H1 (cell line): ENCODE data around the gene PRTN3. TPM values are rescaled to one million over a fixed set of nuclear protein-coding genes. Genes with fewer than 3 reads are reported as not detected.

Experiments used
- CTCF ChIA-PET: fragments of 300-600 bp; sonication (Branson Sonifier 250); formaldehyde crosslinking; loops from one replicate; lab custom pipeline; 2021; ENCODE audit not compliant: partially characterized antibody; lab: Charles Lee
- POLR2A ChIA-PET: fragments of 300-600 bp; sonication (Branson Sonifier 250); formaldehyde crosslinking; loops from one replicate; lab custom pipeline; 2021; ENCODE audit warnings: inconsistent platforms; ENCODE audit not compliant: partially characterized antibody; lab: Charles Lee
- DNase-seq, 2 experiments: peaks; one replicate each; pipeline versions ENCODE4 v3.0.0 to v3.0.0-alpha.2; 2010 to 2022; ENCODE audit warnings: low spot score in 2 of 2, low read depth in 1 of 2, mixed read lengths in 1 of 2
- FAIRE-seq: peaks from 2 replicates; lab custom pipeline; 2011; peaks lifted over from hg19 to GRCh38; lab: Jason Lieb, UNC
- H2AFZ ChIP-seq: 2 replicates; pipeline ENCODE4 v1.8.1; 2012; ENCODE audit warnings: low read length, inconsistent platforms
- H2AK5ac ChIP-seq: 2 replicates; pipeline ENCODE4 v1.6.1; 2013; ENCODE audit warnings: low read depth, low read length
- H2BK120ac ChIP-seq: replicated peaks from 2 replicates; pipeline ENCODE3; 2013; ENCODE audit warnings: low read depth, low read length, inconsistent platforms
- H2BK12ac ChIP-seq: 2 replicates; pipeline ENCODE4 v1.6.1; 2013; ENCODE audit warnings: low read depth, low read length
- H2BK15ac ChIP-seq: 2 replicates; pipeline ENCODE4 v1.6.1; 2013; ENCODE audit warnings: low read length
- H2BK20ac ChIP-seq: 2 replicates; pipeline ENCODE4 v1.6.1; 2013; ENCODE audit warnings: low read length
- H2BK5ac ChIP-seq: 2 replicates; pipeline ENCODE4 v1.6.1; 2013; ENCODE audit warnings: low read depth, low read length
- H3K14ac ChIP-seq: 2 replicates; pipeline ENCODE4 v1.6.1; 2013; ENCODE audit warnings: inconsistent platforms; ENCODE audit not compliant: insufficient read length
- H3K18ac ChIP-seq: 2 replicates; pipeline ENCODE4 v1.6.1; 2013; ENCODE audit warnings: low read length; ENCODE audit errors: extremely low read depth
- H3K23ac ChIP-seq: 2 replicates; pipeline ENCODE4 v1.6.1; 2013; ENCODE audit warnings: inconsistent platforms; ENCODE audit not compliant: insufficient read length
- H3K23me2 ChIP-seq: 2 replicates; pipeline ENCODE4 v1.6.1; 2013; ENCODE audit warnings: low read depth, low read length
- H3K27ac ChIP-seq: 2 replicates; pipeline ENCODE4 v1.6.1; 2011; ENCODE audit warnings: low read depth, low read length, inconsistent platforms
- H3K27me3 ChIP-seq, 4 experiments: replicated peaks in 1 of 4; 1 replicate in 1 of 4; 2 replicates in 3 of 4; pipeline versions ENCODE4 v1.6.1 to v1.8.1; 2011 to 2013; ENCODE audit warnings: low read length in 3 of 4, mild to moderate bottlenecking in 3 of 4, inconsistent platforms in 2 of 4, mixed read lengths in 2 of 4, moderate library complexity in 1 of 4; ENCODE audit not compliant: control insufficient read depth in 3 of 4, insufficient read depth in 3 of 4; ENCODE audit errors: extremely low read depth in 1 of 4
- H3K36me3 ChIP-seq, 4 experiments: 2 replicates each; pipeline versions ENCODE4 v1.6.1 to v1.8.1; 2011 to 2013; ENCODE audit warnings: mild to moderate bottlenecking in 4 of 4, low read length in 3 of 4, moderate library complexity in 2 of 4, control low read depth in 1 of 4, inconsistent platforms in 1 of 4; ENCODE audit not compliant: insufficient read depth in 4 of 4, control insufficient read depth in 2 of 4
- H3K4ac ChIP-seq: replicated peaks from 2 replicates; pipeline ENCODE3; 2013; ENCODE audit warnings: low read length, low read depth, mixed read lengths, inconsistent platforms; ENCODE audit not compliant: insufficient read length
- H3K4me1 ChIP-seq, 4 experiments: replicated peaks in 1 of 4; 1 replicate in 1 of 4; 2 replicates in 3 of 4; pipeline versions ENCODE4 v1.6.1 to v1.8.1; 2011 to 2013; ENCODE audit warnings: low read length in 3 of 4, inconsistent platforms in 2 of 4, mixed read lengths in 1 of 4; ENCODE audit not compliant: insufficient read depth in 4 of 4, control insufficient read depth in 3 of 4
- H3K4me2 ChIP-seq, 2 experiments: 2 replicates each; pipeline versions ENCODE4 v1.6.1 to v1.8.1; 2011 to 2013; ENCODE audit warnings: low read depth in 2 of 2, low read length in 2 of 2, control low read depth in 1 of 2, inconsistent platforms in 1 of 2, mild to moderate bottlenecking in 1 of 2; ENCODE audit not compliant: insufficient read depth in 1 of 2
- H3K4me3 ChIP-seq, 4 experiments: fragments of 200-600, 300-600 bp in 1 of 4; sonication (generic), shearing (Covaris generic), sonication (Bioruptor Twin) in 1 of 4; 2 replicates each; pipeline versions ENCODE4 v1.5.1 to v1.8.1; 2011 to 2016; ENCODE audit warnings: low read length in 4 of 4, low read depth in 3 of 4, control low read depth in 2 of 4, inconsistent platforms in 2 of 4, mild to moderate bottlenecking in 2 of 4, mixed read lengths in 1 of 4, moderate library complexity in 1 of 4; ENCODE audit not compliant: insufficient read depth in 2 of 4; ENCODE audit errors: extremely low read depth in 1 of 4
- H3K56ac ChIP-seq: replicated peaks from 2 replicates; pipeline ENCODE3; 2013; ENCODE audit warnings: low read depth, mild to moderate bottlenecking, mixed read lengths, low read length, inconsistent platforms; ENCODE audit not compliant: insufficient read length
- H3K79me1 ChIP-seq: 2 replicates; pipeline ENCODE4 v1.6.1; 2013; ENCODE audit warnings: low read depth, low read length, control low read depth
- H3K79me2 ChIP-seq, 2 experiments: 2 replicates each; pipeline versions ENCODE4 v1.6.1 to v1.8.1; 2012 to 2013; ENCODE audit warnings: low read length in 2 of 2, mild to moderate bottlenecking in 2 of 2, inconsistent platforms in 1 of 2; ENCODE audit not compliant: insufficient read depth in 2 of 2, control insufficient read depth in 1 of 2
- H3K9ac ChIP-seq, 4 experiments: replicated peaks in 1 of 4; 1 replicate in 1 of 4; 2 replicates in 3 of 4; pipeline versions ENCODE4 v1.6.1 to v1.8.1; 2011 to 2013; ENCODE audit warnings: low read depth in 3 of 4, low read length in 3 of 4, control low read depth in 2 of 4, mild to moderate bottlenecking in 2 of 4, moderate library complexity in 2 of 4, inconsistent platforms in 1 of 4; ENCODE audit errors: extremely low read depth in 1 of 4
- H3K9me3 ChIP-seq, 2 experiments: 2 replicates each; pipeline versions ENCODE4 v1.6.1 to v1.8.1; 2012 to 2013; ENCODE audit warnings: mild to moderate bottlenecking in 2 of 2, moderate library complexity in 2 of 2, control low read depth in 1 of 2, inconsistent platforms in 1 of 2, low read depth in 1 of 2, low read length in 1 of 2, mixed read lengths in 1 of 2; ENCODE audit not compliant: insufficient read depth in 2 of 2
- H4K20me1 ChIP-seq, 2 experiments: replicated peaks in 1 of 2; 2 replicates each; pipeline versions ENCODE3 to v1.8.1; 2011 to 2013; ENCODE audit warnings: inconsistent platforms in 2 of 2, low read length in 2 of 2, mild to moderate bottlenecking in 1 of 2; ENCODE audit not compliant: insufficient read depth in 2 of 2, control insufficient read depth in 1 of 2
- H4K5ac ChIP-seq: 2 replicates; pipeline ENCODE4 v1.6.1; 2013; ENCODE audit warnings: low read length, low read depth, mixed read lengths, inconsistent platforms; ENCODE audit not compliant: insufficient read length
- H4K8ac ChIP-seq: 2 replicates; pipeline ENCODE4 v1.8.0; 2013; ENCODE audit warnings: mild to moderate bottlenecking, moderate library complexity, low read length, inconsistent platforms; ENCODE audit not compliant: insufficient read depth; ENCODE audit errors: extremely low read depth
- H4K91ac ChIP-seq: replicated peaks from 2 replicates; pipeline ENCODE3; 2013; ENCODE audit warnings: low read length, mixed read lengths, inconsistent platforms; ENCODE audit not compliant: insufficient read length
- GABPA ChIP-seq: IDR thresholded peaks from 2 replicates; pipeline ENCODE4 v1.6.1; 2011; ENCODE audit warnings: mild to moderate bottlenecking, low read length, moderate library complexity, borderline replicate concordance; ENCODE audit not compliant: insufficient read depth
- KDM1A ChIP-seq: fragments of 200-600, 300-600 bp; sonication (generic); IDR thresholded peaks from 2 replicates; pipeline ENCODE4 v1.7.1; 2016; ENCODE audit warnings: mild to moderate bottlenecking, low read length, borderline replicate concordance
- RNF2 ChIP-seq: fragments of 200-900, 300-1000 bp; sonication (generic); IDR thresholded peaks from 2 replicates; pipeline ENCODE4 v1.7.1; 2016; ENCODE audit warnings: borderline replicate concordance, low read depth, mild to moderate bottlenecking, antibody characterized with exemption, low read length; ENCODE audit not compliant: poor library complexity, severe bottlenecking; ENCODE audit errors: missing control alignments
- TBP ChIP-seq: IDR thresholded peaks from 2 replicates; pipeline ENCODE4 v1.6.1; 2011; ENCODE audit warnings: low read depth, low read length, improper control_type of control experiment
- WGBS, 2 experiments: shearing (Covaris generic) in 1 of 2; methylation state at CpG; one replicate each; pipeline versions ENCODE4 v1.1.6 to v1.1.7; 2013 to 2015; ENCODE audit warnings: low lambda C conversion rate in 2 of 2, mixed read lengths in 2 of 2, inconsistent platforms in 1 of 2, low coverage in 1 of 2, missing lambda C conversion rate in 1 of 2; ENCODE audit not compliant: insufficient replicate concordance in 2 of 2, insufficient coverage in 1 of 2, insufficient read length in 1 of 2; ENCODE audit errors: extremely low coverage in 1 of 2, missing lambda C conversion rate in 1 of 2; 5-methylcytosine and 5-hydroxymethylcytosine counted together
- polyA plus RNA-seq, 7 experiments: library from polyadenylated mRNA; depleted of rRNA in 3 of 7; stranded (reverse) in 5 of 7; unstranded in 2 of 7; fragments of >200 nt in 5 of 7; fragments of 200-250 nt in 2 of 7; gene quantifications; 1 replicate in 5 of 7; 2 replicates in 1 of 7; 4 replicates in 1 of 7; pipeline versions ENCODE4 v1.2.1 to v1.2.3, GENCODE V29; 2011 to 2013; ENCODE audit warnings: missing spikeins in 2 of 7, mixed read lengths in 2 of 7
- total RNA-seq: library from RNA; stranded (reverse); fragmentation: NEBNext Ultra II Directional; extraction: Animal tissue kit (Norgen Biotek cat#: 25700); gene quantifications from 2 replicates; pipeline ENCODE4 v1.2.1, GENCODE V29; 2021

The PRTN3 gene
- total and polyA plus RNA-seq, 2 of the 8 experiments (the other 6 are each of a cell fraction or from before 2014, with no cell fraction given) = 0.39 to 2.1 TPM

GRCh38 chr19:850221-850978 lies 9.6 kb downstream of the PRTN3 start:
- POLR2A ChIA-PET = interaction anchor here (0.6 to 2.9 kb wide), 8 partner anchors 7 to 54 kb away, joined by 3 to 9 read pairs (median 3); partner anchors contain the start of gene PTBP1
- FAIRE-seq (no peak), DNase-seq (no peak)
- Histone ChIP-seq H3K4me3 (no peak overlapping the region), H3K36me3 (no peaks in the 10 kb centered on the region), H3K4ac (no peak overlapping the region), H3K23ac (no peak overlapping the region), H2AFZ (no peak overlapping the region), H3K4me1 (no peaks in the 10 kb centered on the region), H3K18ac (no peak overlapping the region), H3K79me2 (no peaks in the 10 kb centered on the region), H2BK15ac (0 out of 2 replicates have a peak overlapping the region, but pooled peaks have one; percentile 46), H4K20me1 (no peaks in the 10 kb centered on the region), H3K56ac (no peak overlapping the region), H3K9ac (no peak overlapping the region), H3K9me3 (no peaks in the 10 kb centered on the region), H2BK120ac (no peak overlapping the region), H2BK12ac (no peak overlapping the region), H4K5ac (no peak overlapping the region), H4K8ac (peak overlapping the region; percentile 45; the same call in 1 of the 2 replicates), H2BK20ac (no peak overlapping the region), H2BK5ac (0 out of 2 replicates have a peak overlapping the region, but pooled peaks have one; percentile 18), H3K23me2 (no peaks in the 10 kb centered on the region), H3K27ac (no peak overlapping the region), H2AK5ac (no peak overlapping the region), H4K91ac (no peak overlapping the region), H3K14ac (no peak overlapping the region), H3K79me1 (no peaks in the 10 kb centered on the region), H3K27me3 (0 out of 7 replicates have a peak, but pooled peaks cover 0 to 2% (median 0%) of the 10 kb centered on the region in 4 experiments), H3K4me2 (no peak overlapping the region)
- TF ChIP-seq GABPA (0 out of 2 replicates have a peak, but pooled peaks have one; percentile 70), TBP (peak; percentile 43; the same call in 1 of the 2 replicates), RNF2 (no peak), KDM1A (no peak)
- 74% methylated on average over 21 of the region's 28 CpGs; no CpG with 5 or more reads in 1 of the 2 experiments for WGBS, 2 experiments
- CTCF ChIA-PET = interaction anchor here (0.7 to 1.9 kb wide), 6 partner anchors 8 to 113 kb away, joined by 3 to 8 read pairs (median 4); no protein-coding TSS in a partner anchor
